ENCODE measurements around the gene DAAM2. TPM values are rescaled to one million over a fixed set of nuclear protein-coding genes. Genes with fewer than 3 reads are reported as not detected.

The DAAM2 gene
- total RNA-seq, 1 donor from 2014 or later, result 0.59 TPM

- DNase-seq, result no peak
- TF ChIP-seq, protein P1, sequence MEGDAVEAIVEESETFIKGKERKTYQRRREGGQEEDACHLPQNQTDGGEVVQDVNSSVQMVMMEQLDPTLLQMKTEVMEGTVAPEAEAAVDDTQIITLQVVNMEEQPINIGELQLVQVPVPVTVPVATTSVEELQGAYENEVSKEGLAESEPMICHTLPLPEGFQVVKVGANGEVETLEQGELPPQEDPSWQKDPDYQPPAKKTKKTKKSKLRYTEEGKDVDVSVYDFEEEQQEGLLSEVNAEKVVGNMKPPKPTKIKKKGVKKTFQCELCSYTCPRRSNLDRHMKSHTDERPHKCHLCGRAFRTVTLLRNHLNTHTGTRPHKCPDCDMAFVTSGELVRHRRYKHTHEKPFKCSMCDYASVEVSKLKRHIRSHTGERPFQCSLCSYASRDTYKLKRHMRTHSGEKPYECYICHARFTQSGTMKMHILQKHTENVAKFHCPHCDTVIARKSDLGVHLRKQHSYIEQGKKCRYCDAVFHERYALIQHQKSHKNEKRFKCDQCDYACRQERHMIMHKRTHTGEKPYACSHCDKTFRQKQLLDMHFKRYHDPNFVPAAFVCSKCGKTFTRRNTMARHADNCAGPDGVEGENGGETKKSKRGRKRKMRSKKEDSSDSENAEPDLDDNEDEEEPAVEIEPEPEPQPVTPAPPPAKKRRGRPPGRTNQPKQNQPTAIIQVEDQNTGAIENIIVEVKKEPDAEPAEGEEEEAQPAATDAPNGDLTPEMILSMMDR (IDR thresholded peaks at IDR 0.05; ENCODE audit: partially characterized antibody, unreplicated experiment), result no peak
- Mint-ChIP-seq H3K4me1 (ENCODE audit: low read depth, unreplicated experiment) (peaks cover 2% of the 10 kb centered on the region), H3K27me3 (ENCODE audit: unreplicated experiment) (peaks cover 3% of the 10 kb centered on the region), H3K9me3 (ENCODE audit: unreplicated experiment) (peaks cover 4% of the 10 kb centered on the region), H3K27ac (ENCODE audit: unreplicated experiment) (no peak overlapping the region), H3K4me3 (ENCODE audit: unreplicated experiment) (no peak overlapping the region), H3K36me3 (ENCODE audit: unreplicated experiment) (no peaks in the 10 kb centered on the region)
Observed at GRCh38 chr6:39852324-39852723, 60.1 kb downstream of the DAAM2 start.

DNA sequence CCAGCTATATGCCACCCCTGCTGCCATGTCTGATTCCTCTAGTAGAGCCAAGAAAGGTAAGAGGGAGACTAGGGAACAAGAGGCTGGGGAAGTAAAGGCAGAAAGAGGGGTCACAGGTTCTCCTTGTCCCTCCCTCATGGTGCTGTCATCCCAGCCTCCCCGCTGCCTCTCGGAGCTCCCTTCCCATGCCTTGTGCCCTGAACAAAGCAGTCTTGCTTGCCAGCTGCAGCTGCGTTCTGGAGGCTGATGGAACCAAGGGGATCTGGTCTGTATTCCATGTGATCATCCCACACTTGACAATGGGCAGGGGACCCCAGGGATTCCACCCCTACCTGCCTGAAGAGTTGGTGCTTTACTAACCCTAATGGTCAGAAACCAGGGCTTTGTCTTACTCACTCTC, 61.4 kb downstream of the DAAM2 start:
- peaks cover 2% of the 10 kb centered on the region for H3K4me1 Mint-ChIP-seq (ENCODE audit: low read depth, unreplicated experiment)
- DNase-seq, result no peak
- H3K27ac Mint-ChIP-seq (ENCODE audit: unreplicated experiment), result no peak overlapping the region
- H3K27me3 Mint-ChIP-seq (ENCODE audit: unreplicated experiment), result peaks cover 3% of the 10 kb centered on the region
- no peaks in the 10 kb centered on the region for H3K36me3 Mint-ChIP-seq (ENCODE audit: unreplicated experiment)
- H3K9me3 Mint-ChIP-seq (ENCODE audit: unreplicated experiment), result peaks cover 4% of the 10 kb centered on the region
- H3K4me3 Mint-ChIP-seq (ENCODE audit: unreplicated experiment), result no peak overlapping the region
- TF ChIP-seq, protein P1 (IDR thresholded peaks at IDR 0.05; ENCODE audit: partially characterized antibody, unreplicated experiment), result no peak

DNA sequence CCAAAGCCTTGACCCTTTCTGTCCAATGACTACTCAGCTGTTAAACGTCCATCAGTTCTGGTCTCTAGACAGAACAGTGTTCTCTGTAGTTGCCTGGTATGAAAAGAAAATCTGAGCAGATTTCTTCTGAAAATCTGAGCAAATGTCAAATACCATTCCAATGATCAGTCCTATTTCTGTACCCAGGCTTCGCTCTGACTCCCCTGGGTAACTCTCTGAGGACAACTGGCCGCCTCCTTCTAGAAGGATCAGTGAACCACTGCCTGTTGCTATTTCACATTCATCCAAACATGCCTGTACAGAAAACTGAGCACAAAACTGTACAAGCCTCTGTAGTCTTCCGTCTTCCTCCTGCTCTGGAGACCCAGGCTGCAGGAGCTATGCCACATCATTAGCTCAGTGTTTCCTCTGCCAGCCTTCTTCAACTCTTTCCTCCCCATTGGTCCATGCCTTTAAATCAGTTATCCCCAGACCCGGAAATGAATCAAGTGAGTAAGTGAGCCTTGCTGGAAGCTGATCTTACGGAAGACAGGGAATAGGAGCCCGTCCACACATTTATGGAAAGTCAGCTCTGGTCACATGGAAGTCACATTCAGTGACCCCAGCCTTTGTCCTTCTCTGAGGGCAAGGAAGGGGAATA, 63.3 kb downstream of the DAAM2 start:
- Mint-ChIP-seq H3K4me1 (ENCODE audit: low read depth, unreplicated experiment) (peaks cover 2% of the 10 kb centered on the region), H3K36me3 (ENCODE audit: unreplicated experiment) (no peaks in the 10 kb centered on the region), H3K4me3 (ENCODE audit: unreplicated experiment) (no peak overlapping the region), H3K27me3 (ENCODE audit: unreplicated experiment) (peaks cover 3% of the 10 kb centered on the region), H3K9me3 (ENCODE audit: unreplicated experiment) (peaks cover 4% of the 10 kb centered on the region), H3K27ac (ENCODE audit: unreplicated experiment) (no peak overlapping the region)
- TF ChIP-seq, protein P1 (IDR thresholded peaks at IDR 0.05; ENCODE audit: partially characterized antibody, unreplicated experiment), result no peak
- DNase-seq, result no peak

DNA sequence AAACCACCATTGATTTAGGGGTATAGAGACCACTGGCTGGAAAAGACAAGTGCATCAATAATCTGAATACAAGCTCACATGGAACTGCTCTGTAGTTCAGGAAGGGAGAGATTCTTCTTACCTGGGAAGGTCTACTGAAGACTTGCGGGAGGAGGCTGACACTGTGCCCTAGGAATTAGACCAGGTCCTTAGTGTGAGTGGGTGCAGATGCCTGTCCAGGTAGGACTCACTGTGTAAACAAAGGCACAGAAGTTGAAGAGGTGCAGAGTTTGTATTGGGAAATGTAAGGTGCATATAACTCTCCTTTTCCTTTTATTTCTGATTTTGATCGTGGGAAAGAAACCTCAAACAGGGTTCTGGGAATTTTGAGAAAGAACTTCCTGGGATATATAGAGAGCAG, 66.8 kb downstream of the DAAM2 start:
- Mint-ChIP-seq H3K27ac (ENCODE audit: unreplicated experiment) (no peak overlapping the region), H3K4me3 (ENCODE audit: unreplicated experiment) (no peak overlapping the region), H3K27me3 (ENCODE audit: unreplicated experiment) (no peaks in the 10 kb centered on the region), H3K36me3 (ENCODE audit: unreplicated experiment) (no peaks in the 10 kb centered on the region), H3K9me3 (ENCODE audit: unreplicated experiment) (no peaks in the 10 kb centered on the region), H3K4me1 (ENCODE audit: low read depth, unreplicated experiment) (no peaks in the 10 kb centered on the region)
- TF ChIP-seq, protein P1 (IDR thresholded peaks at IDR 0.05; ENCODE audit: partially characterized antibody, unreplicated experiment), result no peak
- no peak for DNase-seq

GRCh38 chr6:39861663-39862062, 69.5 kb downstream of the DAAM2 start:
- Mint-ChIP-seq H3K27me3 (ENCODE audit: unreplicated experiment) (no peaks in the 10 kb centered on the region), H3K36me3 (ENCODE audit: unreplicated experiment) (no peaks in the 10 kb centered on the region), H3K9me3 (ENCODE audit: unreplicated experiment) (no peaks in the 10 kb centered on the region), H3K27ac (ENCODE audit: unreplicated experiment) (no peak overlapping the region), H3K4me1 (ENCODE audit: low read depth, unreplicated experiment) (no peaks in the 10 kb centered on the region), H3K4me3 (ENCODE audit: unreplicated experiment) (no peak overlapping the region)
- DNase-seq, result no peak
- TF ChIP-seq, protein P1 (IDR thresholded peaks at IDR 0.05; ENCODE audit: partially characterized antibody, unreplicated experiment), result no peak

All from glutamatergic neuron (in vitro differentiated cells).